GM23338 (cell line): ENCODE results near the gene PNPLA1.

ENCODE experiments used
- CTCF ChIP-seq, 2 experiments: fragments of 200-600 bp in 1 of 2; sonication (generic) in 1 of 2; conservative IDR thresholded peaks; 2 replicates each; pipeline versions ENCODE4 v1.5.1 to v1.6.1; 2016 to 2017; ENCODE audit warnings: antibody characterized with exemption in 2 of 2, low read depth in 2 of 2, mild to moderate bottlenecking in 2 of 2, moderate library complexity in 1 of 2
- ETS1 ChIP-seq: IDR thresholded peaks from 2 replicates; pipeline ENCODE4 v1.6.1; 2016; ENCODE audit warnings: antibody characterized with exemption
- EZH2 ChIP-seq: fragments of 200-600 bp; sonication (generic); IDR thresholded peaks from one replicate; pipeline ENCODE4 v1.8.0; 2017; ENCODE audit warnings: antibody characterized with exemption, mild to moderate bottlenecking, low read depth; ENCODE audit not compliant: unreplicated experiment
- EZH2phosphoT487 ChIP-seq: fragments of 200-600 bp; sonication (generic); IDR thresholded peaks from one replicate; pipeline ENCODE4 v1.8.1; 2018; ENCODE audit warnings: antibody characterized with exemption; ENCODE audit not compliant: unreplicated experiment
- JUNB ChIP-seq: IDR thresholded peaks from one replicate; pipeline ENCODE4 v1.6.1; 2016; ENCODE audit warnings: antibody characterized with exemption; ENCODE audit not compliant: unreplicated experiment
- NANOG ChIP-seq: IDR thresholded peaks from 2 replicates; pipeline ENCODE4 v1.6.1; 2016; ENCODE audit warnings: antibody characterized with exemption, borderline replicate concordance
- POLR2AphosphoS5 ChIP-seq: IDR thresholded peaks from 2 replicates; pipeline ENCODE4 v1.6.1; 2016; ENCODE audit warnings: antibody characterized with exemption, low read depth
- STAT1 ChIP-seq: IDR thresholded peaks from one replicate; pipeline ENCODE4 v1.6.1; 2016; ENCODE audit warnings: antibody characterized with exemption; ENCODE audit not compliant: unreplicated experiment
- ZNF462 ChIP-seq: fragments of 250-450 bp; sonication (Bioruptor Pico); IDR thresholded peaks from 2 replicates; pipeline ENCODE4 v1.5.0; 2020; ENCODE audit warnings: mild to moderate bottlenecking, moderate library complexity
- TF ChIP-seq, protein P1 (sequence below): IDR thresholded peaks from one replicate; pipeline ENCODE4 v1.6.1; 2018; ENCODE audit warnings: antibody characterized with exemption; ENCODE audit not compliant: unreplicated experiment

- TF ChIP-seq CTCF (conservative IDR thresholded peaks at IDR 0.05; ENCODE audit: low read depth in 2 of 2) (no peak), EZH2 (no peak), POLR2AphosphoS5 (no peak), EZH2phosphoT487 (no peak), JUNB (no peak), STAT1 (no peak), NANOG (no peak), ETS1 (no peak), ZNF462 (CRISPR knock-in tag) (no peak)
- TF ChIP-seq, protein P1, sequence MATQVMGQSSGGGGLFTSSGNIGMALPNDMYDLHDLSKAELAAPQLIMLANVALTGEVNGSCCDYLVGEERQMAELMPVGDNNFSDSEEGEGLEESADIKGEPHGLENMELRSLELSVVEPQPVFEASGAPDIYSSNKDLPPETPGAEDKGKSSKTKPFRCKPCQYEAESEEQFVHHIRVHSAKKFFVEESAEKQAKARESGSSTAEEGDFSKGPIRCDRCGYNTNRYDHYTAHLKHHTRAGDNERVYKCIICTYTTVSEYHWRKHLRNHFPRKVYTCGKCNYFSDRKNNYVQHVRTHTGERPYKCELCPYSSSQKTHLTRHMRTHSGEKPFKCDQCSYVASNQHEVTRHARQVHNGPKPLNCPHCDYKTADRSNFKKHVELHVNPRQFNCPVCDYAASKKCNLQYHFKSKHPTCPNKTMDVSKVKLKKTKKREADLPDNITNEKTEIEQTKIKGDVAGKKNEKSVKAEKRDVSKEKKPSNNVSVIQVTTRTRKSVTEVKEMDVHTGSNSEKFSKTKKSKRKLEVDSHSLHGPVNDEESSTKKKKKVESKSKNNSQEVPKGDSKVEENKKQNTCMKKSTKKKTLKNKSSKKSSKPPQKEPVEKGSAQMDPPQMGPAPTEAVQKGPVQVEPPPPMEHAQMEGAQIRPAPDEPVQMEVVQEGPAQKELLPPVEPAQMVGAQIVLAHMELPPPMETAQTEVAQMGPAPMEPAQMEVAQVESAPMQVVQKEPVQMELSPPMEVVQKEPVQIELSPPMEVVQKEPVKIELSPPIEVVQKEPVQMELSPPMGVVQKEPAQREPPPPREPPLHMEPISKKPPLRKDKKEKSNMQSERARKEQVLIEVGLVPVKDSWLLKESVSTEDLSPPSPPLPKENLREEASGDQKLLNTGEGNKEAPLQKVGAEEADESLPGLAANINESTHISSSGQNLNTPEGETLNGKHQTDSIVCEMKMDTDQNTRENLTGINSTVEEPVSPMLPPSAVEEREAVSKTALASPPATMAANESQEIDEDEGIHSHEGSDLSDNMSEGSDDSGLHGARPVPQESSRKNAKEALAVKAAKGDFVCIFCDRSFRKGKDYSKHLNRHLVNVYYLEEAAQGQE, result no peak
These were observed 4.1 kb downstream of the PNPLA1 start for GRCh38 chr6:36273802-36274514.
